ENCODE measurements around the gene RNF123.

RNF123 gene

GRCh38 chr3:49689046-49689907 lies at the start of gene RNF123, which contains the start of gene MST1:
RNF123 (plus strand) TSS chr3:49689557; CDS start chr3:49691166, 1,609 bp downstream.
MST1 (minus strand) TSS chr3:49689474; CDS start chr3:49688691, 783 bp downstream.
- DNase-seq, result no peak

GRCh38 chr3:49641292-49641691 lies 48.1 kb upstream of the RNF123 start:
- no peak for DNase-seq

- DNase-seq, result no peak
Observed at GRCh38 chr3:49641921-49642707, 47.2 kb upstream of the RNF123 start.

GRCh38 chr3:49642708-49643145 lies 46.6 kb upstream of the RNF123 start:
- DNase-seq, result no peak

GRCh38 chr3:49644684-49645083 lies 44.7 kb upstream of the RNF123 start:
- DNase-seq, result no peak

- no peak for DNase-seq
Observed at GRCh38 chr3:49646236-49646635, 43.1 kb upstream of the RNF123 start.

- no peak for DNase-seq
Observed at GRCh38 chr3:49647741-49648140, 41.6 kb upstream of the RNF123 start.

- no peak for DNase-seq
Observed at GRCh38 chr3:49648354-49649019, 40.9 kb upstream of the RNF123 start.

GRCh38 chr3:49649576-49649975 lies 39.8 kb upstream of the RNF123 start:
- no peak for DNase-seq

GRCh38 chr3:49650177-49650576 lies 39.2 kb upstream of the RNF123 start:
- DNase-seq, result no peak

GRCh38 chr3:49650637-49651036 lies 38.7 kb upstream of the RNF123 start:
- no peak for DNase-seq

- no peak for DNase-seq
Observed at GRCh38 chr3:49652218-49652902, 37.0 kb upstream of the RNF123 start.

GRCh38 chr3:49652903-49653415 lies 36.4 kb upstream of the RNF123 start:
- DNase-seq, result no peak

- no peak for DNase-seq
Observed at GRCh38 chr3:49653621-49654020, 35.7 kb upstream of the RNF123 start.

GRCh38 chr3:49654176-49654825 lies 35.1 kb upstream of the RNF123 start:
- no peak for DNase-seq

- DNase-seq, result peak; percentile 51
Observed at GRCh38 chr3:49654955-49655556, 34.3 kb upstream of the RNF123 start.

GRCh38 chr3:49655731-49656285 lies 33.5 kb upstream of the RNF123 start:
- DNase-seq, result no peak

GRCh38 chr3:49656541-49657112 lies 32.7 kb upstream of the RNF123 start:
- no peak for DNase-seq

GRCh38 chr3:49657208-49657915 lies 32.0 kb upstream of the RNF123 start:
- no peak for DNase-seq

GRCh38 chr3:49658711-49659110 lies 30.6 kb upstream of the RNF123 start:
- DNase-seq, result no peak

All from NCI-H774 (cell line).